ENCODE data around the gene POLR2A.

DNA sequence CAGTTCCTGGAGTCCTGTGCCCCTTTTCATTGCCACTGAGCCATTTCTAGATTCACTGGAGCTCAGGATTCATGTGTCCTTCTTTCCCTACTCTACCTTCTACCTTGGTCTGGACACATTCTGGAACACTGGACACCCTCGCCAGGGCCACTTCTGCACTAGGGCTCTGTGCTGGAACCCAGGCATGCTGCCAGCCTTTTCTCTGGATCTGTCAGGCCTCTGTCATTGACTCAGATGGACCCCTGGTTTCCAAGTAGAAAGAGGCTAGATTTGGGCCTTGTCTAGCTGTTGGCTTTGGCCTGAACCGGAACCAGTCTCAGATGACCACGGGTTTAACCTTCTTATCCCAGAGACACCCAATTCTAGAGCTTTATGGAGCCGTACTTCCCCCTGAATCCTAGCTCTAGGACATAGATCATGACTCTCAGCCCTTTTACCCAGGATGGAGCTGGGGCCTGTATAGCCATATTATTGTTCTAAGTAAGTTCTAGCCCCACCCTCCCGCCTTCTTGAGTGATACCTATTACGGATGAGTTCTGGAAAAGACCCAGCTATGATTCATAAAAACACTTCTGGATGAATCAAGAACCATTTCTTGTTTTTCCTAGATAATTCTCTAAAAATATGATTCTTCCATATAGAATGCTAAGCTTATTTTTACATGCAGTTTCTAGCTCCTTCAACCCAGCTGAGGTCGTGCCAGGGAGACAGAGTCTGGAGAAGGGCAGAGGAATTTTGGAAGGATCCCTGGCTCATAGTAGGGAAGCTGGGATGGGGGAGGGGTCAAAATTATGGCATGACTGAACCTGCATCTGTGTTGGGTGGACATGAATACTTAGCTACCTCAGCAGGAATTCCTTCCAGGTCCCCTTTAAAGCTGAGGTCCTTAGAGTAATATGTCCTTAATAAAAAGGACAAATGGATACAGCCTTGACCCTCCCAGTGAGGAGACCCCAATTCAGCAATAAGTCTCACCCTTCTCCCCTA is 40.4 kb upstream of the POLR2A start:
- TF ChIP-seq, protein P1, sequence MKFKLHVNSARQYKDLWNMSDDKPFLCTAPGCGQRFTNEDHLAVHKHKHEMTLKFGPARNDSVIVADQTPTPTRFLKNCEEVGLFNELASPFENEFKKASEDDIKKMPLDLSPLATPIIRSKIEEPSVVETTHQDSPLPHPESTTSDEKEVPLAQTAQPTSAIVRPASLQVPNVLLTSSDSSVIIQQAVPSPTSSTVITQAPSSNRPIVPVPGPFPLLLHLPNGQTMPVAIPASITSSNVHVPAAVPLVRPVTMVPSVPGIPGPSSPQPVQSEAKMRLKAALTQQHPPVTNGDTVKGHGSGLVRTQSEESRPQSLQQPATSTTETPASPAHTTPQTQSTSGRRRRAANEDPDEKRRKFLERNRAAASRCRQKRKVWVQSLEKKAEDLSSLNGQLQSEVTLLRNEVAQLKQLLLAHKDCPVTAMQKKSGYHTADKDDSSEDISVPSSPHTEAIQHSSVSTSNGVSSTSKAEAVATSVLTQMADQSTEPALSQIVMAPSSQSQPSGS (tag by site-specific recombination; IDR thresholded peaks at IDR 0.05; ENCODE audit: low read depth), result no peak
- TF ChIP-seq, protein P2, sequence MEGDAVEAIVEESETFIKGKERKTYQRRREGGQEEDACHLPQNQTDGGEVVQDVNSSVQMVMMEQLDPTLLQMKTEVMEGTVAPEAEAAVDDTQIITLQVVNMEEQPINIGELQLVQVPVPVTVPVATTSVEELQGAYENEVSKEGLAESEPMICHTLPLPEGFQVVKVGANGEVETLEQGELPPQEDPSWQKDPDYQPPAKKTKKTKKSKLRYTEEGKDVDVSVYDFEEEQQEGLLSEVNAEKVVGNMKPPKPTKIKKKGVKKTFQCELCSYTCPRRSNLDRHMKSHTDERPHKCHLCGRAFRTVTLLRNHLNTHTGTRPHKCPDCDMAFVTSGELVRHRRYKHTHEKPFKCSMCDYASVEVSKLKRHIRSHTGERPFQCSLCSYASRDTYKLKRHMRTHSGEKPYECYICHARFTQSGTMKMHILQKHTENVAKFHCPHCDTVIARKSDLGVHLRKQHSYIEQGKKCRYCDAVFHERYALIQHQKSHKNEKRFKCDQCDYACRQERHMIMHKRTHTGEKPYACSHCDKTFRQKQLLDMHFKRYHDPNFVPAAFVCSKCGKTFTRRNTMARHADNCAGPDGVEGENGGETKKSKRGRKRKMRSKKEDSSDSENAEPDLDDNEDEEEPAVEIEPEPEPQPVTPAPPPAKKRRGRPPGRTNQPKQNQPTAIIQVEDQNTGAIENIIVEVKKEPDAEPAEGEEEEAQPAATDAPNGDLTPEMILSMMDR (tag by site-specific recombination; IDR thresholded peaks at IDR 0.05), result no peak
- TF ChIP-seq, protein P3, sequence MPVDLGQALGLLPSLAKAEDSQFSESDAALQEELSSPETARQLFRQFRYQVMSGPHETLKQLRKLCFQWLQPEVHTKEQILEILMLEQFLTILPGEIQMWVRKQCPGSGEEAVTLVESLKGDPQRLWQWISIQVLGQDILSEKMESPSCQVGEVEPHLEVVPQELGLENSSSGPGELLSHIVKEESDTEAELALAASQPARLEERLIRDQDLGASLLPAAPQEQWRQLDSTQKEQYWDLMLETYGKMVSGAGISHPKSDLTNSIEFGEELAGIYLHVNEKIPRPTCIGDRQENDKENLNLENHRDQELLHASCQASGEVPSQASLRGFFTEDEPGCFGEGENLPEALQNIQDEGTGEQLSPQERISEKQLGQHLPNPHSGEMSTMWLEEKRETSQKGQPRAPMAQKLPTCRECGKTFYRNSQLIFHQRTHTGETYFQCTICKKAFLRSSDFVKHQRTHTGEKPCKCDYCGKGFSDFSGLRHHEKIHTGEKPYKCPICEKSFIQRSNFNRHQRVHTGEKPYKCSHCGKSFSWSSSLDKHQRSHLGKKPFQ (tag by site-specific recombination; IDR thresholded peaks at IDR 0.05), result no peak
- TF ChIP-seq ZNF175 (tag by site-specific recombination; IDR thresholded peaks at IDR 0.05), result no peak
- TF ChIP-seq GFI1B (tag by site-specific recombination; IDR thresholded peaks at IDR 0.05), result no peak
- no peak for TF ChIP-seq ZNF837 (tag by site-specific recombination; IDR thresholded peaks at IDR 0.05)
- TF ChIP-seq, protein P4, sequence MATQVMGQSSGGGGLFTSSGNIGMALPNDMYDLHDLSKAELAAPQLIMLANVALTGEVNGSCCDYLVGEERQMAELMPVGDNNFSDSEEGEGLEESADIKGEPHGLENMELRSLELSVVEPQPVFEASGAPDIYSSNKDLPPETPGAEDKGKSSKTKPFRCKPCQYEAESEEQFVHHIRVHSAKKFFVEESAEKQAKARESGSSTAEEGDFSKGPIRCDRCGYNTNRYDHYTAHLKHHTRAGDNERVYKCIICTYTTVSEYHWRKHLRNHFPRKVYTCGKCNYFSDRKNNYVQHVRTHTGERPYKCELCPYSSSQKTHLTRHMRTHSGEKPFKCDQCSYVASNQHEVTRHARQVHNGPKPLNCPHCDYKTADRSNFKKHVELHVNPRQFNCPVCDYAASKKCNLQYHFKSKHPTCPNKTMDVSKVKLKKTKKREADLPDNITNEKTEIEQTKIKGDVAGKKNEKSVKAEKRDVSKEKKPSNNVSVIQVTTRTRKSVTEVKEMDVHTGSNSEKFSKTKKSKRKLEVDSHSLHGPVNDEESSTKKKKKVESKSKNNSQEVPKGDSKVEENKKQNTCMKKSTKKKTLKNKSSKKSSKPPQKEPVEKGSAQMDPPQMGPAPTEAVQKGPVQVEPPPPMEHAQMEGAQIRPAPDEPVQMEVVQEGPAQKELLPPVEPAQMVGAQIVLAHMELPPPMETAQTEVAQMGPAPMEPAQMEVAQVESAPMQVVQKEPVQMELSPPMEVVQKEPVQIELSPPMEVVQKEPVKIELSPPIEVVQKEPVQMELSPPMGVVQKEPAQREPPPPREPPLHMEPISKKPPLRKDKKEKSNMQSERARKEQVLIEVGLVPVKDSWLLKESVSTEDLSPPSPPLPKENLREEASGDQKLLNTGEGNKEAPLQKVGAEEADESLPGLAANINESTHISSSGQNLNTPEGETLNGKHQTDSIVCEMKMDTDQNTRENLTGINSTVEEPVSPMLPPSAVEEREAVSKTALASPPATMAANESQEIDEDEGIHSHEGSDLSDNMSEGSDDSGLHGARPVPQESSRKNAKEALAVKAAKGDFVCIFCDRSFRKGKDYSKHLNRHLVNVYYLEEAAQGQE (tag by site-specific recombination; IDR thresholded peaks at IDR 0.05), result no peak
- no peak for TF ChIP-seq YY1 (tag by site-specific recombination; IDR thresholded peaks at IDR 0.05)
- TF ChIP-seq KLF1 (tag by site-specific recombination; IDR thresholded peaks at IDR 0.05), result no peak

Data from HEK293 (cell line).